IMR-90 (cell line): ENCODE measurements around the gene GSE1. TPM values are rescaled to one million over a fixed set of nuclear protein-coding genes. Genes with fewer than 3 reads are reported as not detected.

Experiments used
- ATAC-seq: fragments of 200-7000 bp; cut with Tn5 transposase; 2 replicates; pipeline ENCODE4 v1.9.1; 2020; ENCODE audit warnings: low read depth, mild to moderate bottlenecking, moderate library complexity
- BruUV-seq: library from RNA; stranded (reverse); fragments of 400-500 nt; replicated peaks from 2 replicates; lab custom pipeline; 2021; lab: Mats Ljungman, UMichigan
- CTCF ChIA-PET: fragments of 300-600 bp; formaldehyde crosslinking; extraction: SDS; loops from one replicate; lab custom pipeline; 2021; ENCODE audit warnings: antibody characterized with exemption; lab: Yijun Ruan, JAX
- POLR2A ChIA-PET: fragments of 300-600 bp; sonication (Branson Sonifier 250); formaldehyde crosslinking; loops from one replicate; lab custom pipeline; 2022; ENCODE audit warnings: antibody characterized with exemption; ENCODE audit not compliant: unreplicated experiment; lab: Charles Lee
- DNase-seq: peaks from one replicate; pipeline ENCODE4 v3.0.0; 2013
- H2AFZ ChIP-seq: replicated peaks from 2 replicates; pipeline ENCODE3; 2013; ENCODE audit warnings: low read length, mild to moderate bottlenecking; ENCODE audit not compliant: poor library complexity
- H2AK5ac ChIP-seq: 2 replicates; pipeline ENCODE4 v1.6.1; 2013; ENCODE audit warnings: low read depth, low read length, inconsistent platforms
- H2AK9ac ChIP-seq: replicated peaks from 2 replicates; pipeline ENCODE3; 2013; ENCODE audit warnings: mild to moderate bottlenecking, low read depth, low read length, moderate library complexity; ENCODE audit not compliant: poor library complexity
- H2BK120ac ChIP-seq: 2 replicates; pipeline ENCODE4 v1.6.1; 2013; ENCODE audit warnings: low read depth, low read length, inconsistent platforms
- H2BK15ac ChIP-seq: 3 replicates; pipeline ENCODE4 v1.6.1; 2013; ENCODE audit warnings: low read depth, low read length, inconsistent platforms
- H2BK20ac ChIP-seq: 2 replicates; pipeline ENCODE4 v1.6.1; 2013; ENCODE audit warnings: low read depth, mild to moderate bottlenecking, inconsistent platforms, low read length, moderate library complexity
- H2BK5ac ChIP-seq: 2 replicates; pipeline ENCODE4 v1.6.1; 2013; ENCODE audit warnings: mild to moderate bottlenecking, low read depth, low read length, inconsistent platforms; ENCODE audit not compliant: poor library complexity, severe bottlenecking
- H3K14ac ChIP-seq: replicated peaks from 2 replicates; pipeline ENCODE4 v1.6.1; 2013; ENCODE audit warnings: low read depth, low read length, inconsistent platforms
- H3K18ac ChIP-seq: 2 replicates; pipeline ENCODE4 v1.6.1; 2013; ENCODE audit warnings: low read depth, low read length, control low read depth
- H3K23ac ChIP-seq: 2 replicates; pipeline ENCODE4 v1.6.1; 2013; ENCODE audit warnings: low read depth, low read length, inconsistent platforms
- H3K27ac ChIP-seq: 2 replicates; pipeline ENCODE4 v1.5.1; 2013; ENCODE audit warnings: mild to moderate bottlenecking, control low read depth, low read length; ENCODE audit not compliant: insufficient read depth
- H3K27me3 ChIP-seq: 2 replicates; pipeline ENCODE4 v1.6.1; 2013; ENCODE audit warnings: low read length; ENCODE audit not compliant: control insufficient read depth, insufficient read depth
- H3K36me3 ChIP-seq: 2 replicates; pipeline ENCODE4 v1.6.1; 2013; ENCODE audit warnings: low read length, mixed read lengths; ENCODE audit not compliant: control insufficient read depth, insufficient read depth
- H3K4ac ChIP-seq: 2 replicates; pipeline ENCODE4 v1.6.1; 2013; ENCODE audit warnings: low read depth, low read length, inconsistent platforms
- H3K4me1 ChIP-seq: 2 replicates; pipeline ENCODE4 v1.6.1; 2013; ENCODE audit warnings: low read length, mixed read lengths; ENCODE audit not compliant: control insufficient read depth, insufficient read depth
- H3K4me2 ChIP-seq: 2 replicates; pipeline ENCODE4 v1.6.1; 2013; ENCODE audit warnings: low read depth, mild to moderate bottlenecking, control low read depth, low read length, moderate library complexity
- H3K4me3 ChIP-seq: 2 replicates; pipeline ENCODE4 v1.5.1; 2013; ENCODE audit warnings: low read depth, mild to moderate bottlenecking, control low read depth, low read length, moderate library complexity; ENCODE audit not compliant: insufficient read depth
- H3K56ac ChIP-seq: 2 replicates; pipeline ENCODE4 v1.6.1; 2013; ENCODE audit warnings: low read length, inconsistent platforms; ENCODE audit not compliant: insufficient read depth; ENCODE audit errors: extremely low read depth
- H3K79me1 ChIP-seq, 2 experiments: 2 replicates each; pipeline ENCODE4 v1.6.1; 2013; ENCODE audit warnings: low read length in 2 of 2, inconsistent platforms in 1 of 2, low read depth in 1 of 2
- H3K9ac ChIP-seq: 2 replicates; pipeline ENCODE4 v1.6.1; 2013; ENCODE audit warnings: low read depth, low read length, control low read depth
- H3K9me1 ChIP-seq: 2 replicates; pipeline ENCODE4 v1.6.1; 2013; ENCODE audit warnings: low read length, inconsistent platforms; ENCODE audit not compliant: insufficient read depth
- H3K9me3 ChIP-seq: 2 replicates; pipeline ENCODE4 v1.6.1; 2013; ENCODE audit warnings: low read length; ENCODE audit not compliant: control insufficient read depth, insufficient read depth
- H4K20me1 ChIP-seq: 2 replicates; pipeline ENCODE4 v1.6.1; 2013; ENCODE audit warnings: low read length, inconsistent platforms; ENCODE audit not compliant: insufficient read depth
- H4K5ac ChIP-seq: 2 replicates; pipeline ENCODE4 v1.6.1; 2013; ENCODE audit warnings: mild to moderate bottlenecking, low read depth, low read length, control low read depth
- H4K8ac ChIP-seq, 2 experiments: 2 replicates each; pipeline ENCODE4 v1.6.1; 2013; ENCODE audit warnings: low read depth in 2 of 2, low read length in 2 of 2, control low read depth in 1 of 2, inconsistent platforms in 1 of 2
- H4K91ac ChIP-seq: 2 replicates; pipeline ENCODE4 v1.6.1; 2013; ENCODE audit warnings: low read depth, low read length, inconsistent platforms; ENCODE audit not compliant: insufficient read depth
- MAZ ChIP-seq: IDR thresholded peaks from 2 replicates; pipeline ENCODE4 v1.6.1; 2012; ENCODE audit warnings: low read depth, mild to moderate bottlenecking, low read length, improper control_type of control experiment, moderate library complexity, borderline replicate concordance
- MXI1 ChIP-seq: IDR thresholded peaks from 2 replicates; pipeline ENCODE4 v1.6.1; 2012; ENCODE audit warnings: low read depth, mild to moderate bottlenecking, low read length, moderate library complexity, borderline replicate concordance
- RFX5 ChIP-seq: IDR thresholded peaks from 2 replicates; pipeline ENCODE4 v1.8.0; 2012; ENCODE audit warnings: low read depth, mild to moderate bottlenecking, low read length, moderate library complexity
- SMC3 ChIP-seq: fragments of 150-350 bp; IDR thresholded peaks from 2 replicates; pipeline ENCODE4 v1.6.1; 2016; ENCODE audit warnings: low read depth, mild to moderate bottlenecking, antibody characterized with exemption, low read length, moderate library complexity
- WGBS, 2 experiments: methylation state at CpG; one replicate each; pipeline versions ENCODE4 v1.1.5 to v1.1.7; 2013; ENCODE audit warnings: missing lambda C conversion rate in 2 of 2; ENCODE audit not compliant: insufficient read length in 1 of 2; ENCODE audit errors: extremely low coverage in 2 of 2; 5-methylcytosine and 5-hydroxymethylcytosine counted together
- dilution Hi-C: fragments of 300-500 bp; cut with HindIII; formaldehyde crosslinking; loops from one replicate; pipeline ENCODE4 v1.14.3; 2018; ENCODE audit warnings: low sequenced_read_pairs; ENCODE audit not compliant: unreplicated experiment
- in situ Hi-C: fragments of 300-500 bp; cut with MboI; formaldehyde crosslinking; loops from 3 replicates; pipeline ENCODE4 v1.14.3; 2019; ENCODE audit warnings: low sequenced_read_pairs, inconsistent platforms, mixed read lengths
- intact Hi-C: fragments of 100-400 bp; cut with micrococcal nuclease; formaldehyde crosslinking; loops from 2 replicates; pipeline ENCODE4 v1.10.0; 2022
- polyA plus RNA-seq, 3 experiments: library from polyadenylated mRNA; depleted of rRNA; stranded (reverse); fragments of >200 nt; gene quantifications; 2 replicates each; pipeline ENCODE4 v1.2.3, GENCODE V29; 2012; ENCODE audit warnings: low replicate concordance in 1 of 3
- total RNA-seq: library from RNA; depleted of rRNA; stranded (reverse); fragments of >200 nt; gene quantifications from 2 replicates; pipeline ENCODE4 v1.2.3, GENCODE V29; 2012
- TF ChIP-seq, protein P1 (sequence below): fragments of 150-350 bp; IDR thresholded peaks from 2 replicates; pipeline ENCODE4 v1.6.1; 2017; ENCODE audit warnings: mild to moderate bottlenecking, antibody characterized with exemption, low read length, low read depth

The GSE1 gene
- total and polyA plus RNA-seq, 2 of the 4 experiments (the other 2 are of a cell fraction): 14.9 to 25.5 TPM

DNA sequence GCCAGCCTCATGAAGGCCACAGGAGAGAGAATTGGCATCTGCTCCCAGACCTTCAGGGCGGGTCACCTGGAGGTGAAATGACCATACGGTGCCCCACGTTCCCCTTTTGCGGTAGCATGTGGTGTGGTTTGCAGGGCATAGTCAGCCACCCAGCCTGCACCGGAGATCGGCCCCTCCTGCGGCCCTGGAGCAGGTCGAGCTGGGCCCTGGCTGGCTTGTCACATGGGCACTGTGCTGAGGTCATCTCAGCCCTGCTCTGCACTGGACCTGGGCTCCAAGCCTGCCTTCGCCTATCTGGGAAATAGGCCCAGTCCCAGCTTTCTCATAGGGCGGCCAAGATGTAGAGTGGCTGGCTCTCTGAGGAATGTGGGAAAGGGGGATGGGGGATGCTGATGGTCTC, 16.2 kb downstream of the GSE1 start:
- no TSS peak for BruUV-seq
- no peak for ATAC-seq
- H3K9me1 ChIP-seq: no peaks in the 10 kb centered on the region
- peaks cover 1% of the 10 kb centered on the region; the same call in 1 of the 2 replicates for H3K36me3 ChIP-seq
- H2AFZ ChIP-seq: no peak overlapping the region
- H3K79me1 ChIP-seq: peaks cover 16 to 70% of the 10 kb centered on the region in 2 experiments
- no peak overlapping the region for H3K4me2 ChIP-seq
- no peak overlapping the region for H3K14ac ChIP-seq
- no peak overlapping the region for H2BK15ac ChIP-seq
- no peak overlapping the region for H4K5ac ChIP-seq
- ChIA-PET POLR2A (no interaction called here), CTCF (no interaction called here)
- dilution Hi-C loops (no loop called here), intact Hi-C loops (no loop called here), in situ Hi-C loops (no loop called here)
- H3K18ac ChIP-seq: no peak overlapping the region
- H3K4ac ChIP-seq: no peak overlapping the region
- peaks cover 98% of the 10 kb centered on the region for H4K20me1 ChIP-seq
- H2AK5ac ChIP-seq: no peak overlapping the region
- no peak overlapping the region for H3K56ac ChIP-seq
- H2BK120ac ChIP-seq: no peak overlapping the region
- H3K27me3 ChIP-seq: no peaks in the 10 kb centered on the region
- H3K4me3 ChIP-seq: no peak overlapping the region
- no peaks in the 10 kb centered on the region for H3K4me1 ChIP-seq
- H2BK5ac ChIP-seq: no peak overlapping the region
- no peak overlapping the region for H4K91ac ChIP-seq
- H4K8ac ChIP-seq: no peak overlapping the region
- H2AK9ac ChIP-seq: no peak overlapping the region
- H3K9me3 ChIP-seq: peaks cover 13% of the 10 kb centered on the region
- TF ChIP-seq RFX5 (no peak), SMC3 (no peak), MAZ (no peak), MXI1 (no peak)
- TF ChIP-seq, protein P1, sequence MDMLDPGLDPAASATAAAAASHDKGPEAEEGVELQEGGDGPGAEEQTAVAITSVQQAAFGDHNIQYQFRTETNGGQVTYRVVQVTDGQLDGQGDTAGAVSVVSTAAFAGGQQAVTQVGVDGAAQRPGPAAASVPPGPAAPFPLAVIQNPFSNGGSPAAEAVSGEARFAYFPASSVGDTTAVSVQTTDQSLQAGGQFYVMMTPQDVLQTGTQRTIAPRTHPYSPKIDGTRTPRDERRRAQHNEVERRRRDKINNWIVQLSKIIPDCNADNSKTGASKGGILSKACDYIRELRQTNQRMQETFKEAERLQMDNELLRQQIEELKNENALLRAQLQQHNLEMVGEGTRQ: no peak
- H3K23ac ChIP-seq: no peak overlapping the region
- 100% methylated on average over 4 of the region's 10 CpGs; no CpG with 5 or more reads in 1 of the 2 experiments for WGBS, 2 experiments
- DNase-seq: no peak
- no peak overlapping the region for H3K9ac ChIP-seq
- no peak overlapping the region for H2BK20ac ChIP-seq
- no peak overlapping the region for H3K27ac ChIP-seq
